ENCODE measurements around the gene EFCAB7.

- TF ChIP-seq CTCF (IDR thresholded peaks at IDR 0.05 in 8 of 11, conservative IDR thresholded peaks at IDR 0.05 in 3 of 11) (no peak), POLR2A (IDR thresholded peaks at IDR 0.05) (no peak), POLR2AphosphoS5 (IDR thresholded peaks at IDR 0.05) (no peak)
Measured at GRCh38 chr1:63534406-63534805, 11.1 kb downstream of the EFCAB7 start.
